GM18520 (cell line): Measurements from ENCODE around the gene CELSR1.

Source experiments
- ATAC-seq: cut with Tn5 transposase; IDR thresholded peaks from one replicate; pipeline ENCODE4 v1.9.1; 2021; ENCODE audit not compliant: unreplicated experiment

CELSR1 gene

DNA sequence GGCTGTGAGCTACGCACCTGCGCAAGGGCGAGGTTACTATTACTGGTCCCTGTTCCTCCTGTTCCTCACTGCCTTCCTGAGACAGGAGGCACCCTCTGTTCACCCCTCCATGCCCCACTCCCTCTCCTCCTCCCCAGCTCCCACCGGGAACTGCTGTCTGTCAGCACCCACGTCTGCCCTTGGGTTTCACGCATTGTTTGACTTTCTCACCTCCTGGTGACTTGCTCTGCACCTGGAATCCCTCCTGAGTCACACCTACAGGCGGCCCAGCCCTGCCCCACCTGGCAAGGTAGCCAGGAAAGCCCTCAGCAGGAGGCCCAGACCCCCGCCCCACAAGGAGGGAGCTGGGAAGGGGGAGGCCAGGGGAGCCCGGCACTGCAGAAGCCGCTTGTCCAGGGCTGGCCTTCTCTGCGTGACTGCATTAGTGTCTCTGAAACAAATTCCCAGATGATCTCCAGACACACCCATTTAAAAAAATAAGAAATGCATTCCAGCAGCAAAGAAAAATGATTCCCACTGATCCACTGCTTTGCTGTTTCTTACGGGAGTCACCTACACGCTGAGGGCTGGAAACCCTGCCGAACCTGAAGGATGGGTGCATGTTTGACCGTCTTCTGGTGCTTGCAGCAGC, 86.4 kb downstream of the CELSR1 start:
- no peak for ATAC-seq

DNA sequence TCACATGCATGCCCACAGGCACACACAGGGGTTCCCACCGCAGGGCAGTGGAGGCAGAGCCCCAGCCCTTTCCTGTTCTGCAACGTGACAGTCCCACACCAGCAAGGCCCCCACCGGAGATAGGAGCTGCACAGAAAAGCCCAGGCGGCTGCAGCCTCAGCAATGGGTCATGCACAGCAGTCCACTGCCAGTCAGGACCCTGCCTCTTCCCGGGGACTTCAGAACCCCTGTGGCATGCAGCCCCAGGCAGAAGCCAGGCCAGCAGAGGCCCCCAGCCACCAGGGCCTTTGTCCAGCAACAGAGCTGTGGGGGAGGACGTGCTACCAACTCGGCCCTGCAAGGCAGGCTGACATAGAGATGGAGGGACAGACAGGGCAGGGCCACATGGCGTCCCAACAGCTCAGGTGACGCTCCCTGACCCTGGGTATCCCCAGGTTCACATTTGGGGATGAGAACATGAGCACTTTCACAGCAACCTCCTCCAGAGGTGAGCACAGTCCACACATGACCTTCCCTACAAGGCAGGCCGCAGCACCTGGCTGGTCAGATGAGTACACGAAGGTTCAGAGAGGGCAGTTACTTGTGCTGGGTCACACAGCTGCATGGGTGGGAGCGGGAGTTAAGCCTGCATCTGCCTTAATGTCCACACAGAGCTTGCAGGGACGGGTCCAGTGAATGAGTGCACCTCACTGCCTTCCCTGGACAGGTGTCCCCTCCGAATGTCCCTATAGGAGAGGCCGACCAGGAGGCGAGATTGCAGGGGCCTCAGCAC, 87.3 kb downstream of the CELSR1 start:
- ATAC-seq = no peak

DNA sequence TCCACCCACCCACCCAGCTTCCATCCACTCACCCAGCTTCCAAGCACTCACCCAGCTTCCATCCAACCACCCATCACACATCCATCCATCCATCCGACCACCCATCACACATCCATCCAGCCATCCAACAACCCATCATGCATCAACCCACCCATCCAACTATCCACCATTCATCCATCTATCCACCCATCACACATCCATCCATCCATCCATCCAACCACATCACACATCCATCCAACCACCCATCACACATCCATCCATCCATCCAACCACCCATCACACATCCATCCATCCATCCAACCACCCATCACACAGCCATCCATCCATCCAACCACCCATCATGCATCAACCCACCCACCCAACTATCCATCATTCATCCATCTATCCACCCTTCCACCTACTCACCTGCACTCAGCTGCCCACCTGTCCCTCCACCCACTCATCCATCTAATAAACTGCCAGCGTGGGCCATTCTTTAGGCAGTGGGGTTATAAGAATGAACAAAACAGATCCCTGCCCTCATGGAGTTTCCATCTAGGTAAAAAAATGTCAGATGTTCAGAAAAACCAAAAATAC, 88.2 kb downstream of the CELSR1 start:
- no peak for ATAC-seq

DNA sequence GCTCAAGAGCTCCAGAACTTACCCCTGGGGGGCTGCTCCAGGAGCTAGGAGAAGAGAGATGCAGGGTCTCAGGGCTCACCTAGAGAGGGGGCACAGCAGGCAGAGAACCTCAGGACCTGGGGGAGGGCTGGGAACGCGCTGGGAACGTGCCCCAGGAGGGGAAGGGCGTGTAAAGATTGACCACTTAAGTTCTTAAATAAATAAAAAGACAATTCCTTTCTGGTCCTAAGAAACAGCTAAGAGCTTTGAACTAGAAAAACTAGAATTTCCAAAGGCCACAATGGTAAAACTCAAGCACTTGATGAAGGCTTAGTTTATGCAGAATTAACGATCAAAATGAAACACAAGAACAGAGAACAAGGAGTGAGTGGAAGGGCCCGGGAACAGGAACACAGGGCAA, 89.1 kb downstream of the CELSR1 start:
- ATAC-seq = no peak

DNA sequence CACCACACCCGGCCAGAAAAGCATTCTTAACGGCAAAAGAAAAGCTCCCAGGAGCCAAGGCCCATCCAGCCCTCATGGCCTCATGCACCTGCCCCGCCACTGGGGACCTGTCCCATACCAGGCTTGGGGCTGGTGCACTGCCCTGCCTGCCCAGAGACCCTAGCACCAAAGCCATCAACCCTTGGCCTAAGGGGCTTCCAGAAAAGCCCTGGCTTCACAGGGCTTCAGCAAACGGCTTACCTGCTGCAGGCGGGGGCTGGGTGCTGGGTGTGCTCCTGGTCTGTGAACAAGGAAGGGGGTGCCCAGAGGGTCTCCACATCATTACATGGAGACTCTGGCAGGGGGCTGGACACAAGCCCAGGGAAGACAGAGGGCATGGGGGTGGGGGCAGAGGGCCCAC, 89.5 kb downstream of the CELSR1 start:
- ATAC-seq = no peak

DNA sequence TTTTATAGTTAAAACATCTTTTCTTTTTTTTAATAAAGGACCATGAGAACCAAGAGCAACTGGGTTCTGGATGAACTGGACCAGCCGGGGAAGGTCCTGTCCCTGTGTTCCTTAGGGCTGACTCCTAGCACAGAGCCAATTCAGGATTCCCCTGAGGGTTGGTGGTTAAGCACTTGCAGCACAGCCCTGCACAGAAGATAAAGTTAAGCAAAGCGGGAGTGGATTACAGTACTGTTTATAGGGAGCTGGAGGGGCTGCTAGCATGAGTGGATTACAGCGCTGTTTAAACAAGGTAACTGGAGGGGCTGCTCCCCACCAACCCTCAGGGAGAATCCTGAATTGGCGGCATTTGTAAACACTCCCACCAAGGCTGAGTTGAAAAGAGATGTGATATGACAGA, 90.6 kb downstream of the CELSR1 start:
- no peak for ATAC-seq

DNA sequence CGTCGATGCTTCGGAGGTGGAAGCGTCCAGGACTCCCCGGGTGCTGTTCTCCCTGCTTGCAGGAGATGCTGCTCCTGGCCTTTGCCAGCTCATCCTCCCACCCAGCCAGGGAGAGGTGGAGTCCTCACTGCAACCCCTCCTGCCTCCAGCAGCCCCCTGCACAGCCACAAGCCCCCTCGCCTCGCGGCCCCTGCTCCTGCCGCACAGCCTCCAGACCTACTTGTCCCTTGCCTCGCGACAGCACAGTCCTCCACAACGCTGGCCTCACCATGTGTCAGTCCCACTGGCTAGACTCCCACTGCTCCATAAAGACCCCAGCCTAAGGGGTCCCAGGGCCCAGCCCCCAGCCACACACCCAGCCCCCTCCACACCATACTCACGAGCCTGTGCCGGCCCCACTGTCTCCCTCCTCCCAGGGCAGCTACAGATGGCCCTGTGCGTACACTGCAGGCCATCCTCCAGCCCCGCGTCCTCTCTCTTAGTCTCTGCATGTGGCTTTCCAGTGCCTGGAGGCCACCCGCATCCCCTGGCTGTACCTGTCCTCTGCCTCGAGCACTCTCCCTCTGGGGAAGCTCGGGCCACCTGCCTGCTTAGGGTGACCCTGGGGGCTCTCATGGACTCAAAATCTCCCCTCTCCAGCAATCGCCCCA, 91.5 kb downstream of the CELSR1 start:
- no peak for ATAC-seq

DNA sequence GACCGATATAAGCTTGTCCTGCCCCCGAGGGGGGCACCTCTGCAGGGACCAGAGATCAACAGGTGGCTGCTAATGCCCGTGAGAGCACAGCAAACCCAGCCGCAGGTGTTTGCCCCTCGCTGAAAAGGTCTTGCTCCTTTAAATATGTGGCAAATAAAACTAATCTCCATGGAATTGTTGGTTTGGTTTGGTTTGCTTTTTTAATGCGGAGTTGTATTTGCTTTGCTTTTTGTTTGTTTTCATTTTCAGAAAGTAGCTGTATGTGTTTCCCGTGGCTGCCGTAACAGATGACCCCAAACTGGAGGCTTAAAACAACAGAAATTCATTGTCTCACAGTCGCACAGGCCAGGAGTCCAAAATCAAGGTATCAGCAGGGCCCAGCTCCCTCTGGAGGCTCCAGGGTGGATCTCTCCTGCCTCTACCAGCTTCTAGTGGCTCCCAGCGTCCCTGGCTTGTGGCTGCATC, 93.0 kb downstream of the CELSR1 start:
- ATAC-seq = no peak

DNA sequence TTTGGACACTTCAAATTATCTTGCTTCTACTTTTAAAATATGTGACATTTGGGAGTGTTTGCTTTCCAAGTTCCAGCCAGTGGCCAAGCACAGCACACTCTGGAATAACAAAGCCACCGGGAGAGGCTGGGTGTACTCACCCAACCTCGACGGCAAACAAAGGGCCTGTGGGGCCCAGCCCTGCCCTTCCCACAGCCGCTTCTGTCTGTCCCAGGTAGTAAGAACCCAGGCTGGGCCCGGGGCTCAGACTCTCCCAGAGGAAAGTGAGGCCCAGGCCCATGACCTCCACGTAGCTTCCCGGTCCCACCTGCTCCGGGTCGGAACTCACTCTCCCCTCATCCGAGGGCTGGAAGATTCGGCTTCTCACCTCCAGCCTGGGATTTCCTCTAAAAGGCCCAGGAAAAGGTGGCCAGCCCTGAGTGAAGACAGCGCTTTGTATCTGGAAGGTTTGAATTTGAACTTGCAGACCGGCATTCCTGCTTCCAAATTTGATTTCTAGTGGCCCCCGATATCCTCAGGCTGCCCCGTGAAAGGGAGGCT, 93.5 kb downstream of the CELSR1 start:
- ATAC-seq = no peak

DNA sequence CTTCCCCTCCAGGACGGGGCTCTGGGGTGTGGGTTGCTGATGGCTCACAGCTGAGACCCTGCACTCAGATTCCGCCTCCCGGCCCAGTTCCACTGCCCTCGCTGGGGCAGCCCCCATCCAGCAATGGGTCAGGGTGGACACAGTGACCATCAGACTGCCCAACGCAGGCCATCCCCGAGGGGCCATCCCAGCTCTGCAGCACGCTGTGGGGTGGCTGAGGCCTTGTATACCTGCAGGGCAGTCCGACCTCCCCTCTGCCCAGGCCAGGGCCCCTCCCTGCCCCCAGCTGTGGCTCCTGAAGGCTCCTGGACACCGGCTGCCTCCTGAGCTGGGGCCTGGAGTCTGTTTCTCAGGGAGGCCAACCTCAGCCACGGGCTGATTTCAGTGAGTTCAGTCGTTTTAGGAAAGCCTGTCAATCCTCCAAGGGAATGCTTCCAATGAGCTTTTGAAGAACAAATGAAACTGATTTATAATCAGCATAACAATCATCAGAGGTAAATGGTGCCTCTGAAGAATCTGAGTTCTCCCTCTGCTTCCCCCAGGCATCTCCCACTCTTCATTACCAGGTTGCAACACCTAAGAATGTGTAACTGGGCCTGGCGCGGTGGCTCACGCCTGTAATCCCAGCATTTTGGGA, 95.1 kb downstream of the CELSR1 start:
- ATAC-seq = no peak

DNA sequence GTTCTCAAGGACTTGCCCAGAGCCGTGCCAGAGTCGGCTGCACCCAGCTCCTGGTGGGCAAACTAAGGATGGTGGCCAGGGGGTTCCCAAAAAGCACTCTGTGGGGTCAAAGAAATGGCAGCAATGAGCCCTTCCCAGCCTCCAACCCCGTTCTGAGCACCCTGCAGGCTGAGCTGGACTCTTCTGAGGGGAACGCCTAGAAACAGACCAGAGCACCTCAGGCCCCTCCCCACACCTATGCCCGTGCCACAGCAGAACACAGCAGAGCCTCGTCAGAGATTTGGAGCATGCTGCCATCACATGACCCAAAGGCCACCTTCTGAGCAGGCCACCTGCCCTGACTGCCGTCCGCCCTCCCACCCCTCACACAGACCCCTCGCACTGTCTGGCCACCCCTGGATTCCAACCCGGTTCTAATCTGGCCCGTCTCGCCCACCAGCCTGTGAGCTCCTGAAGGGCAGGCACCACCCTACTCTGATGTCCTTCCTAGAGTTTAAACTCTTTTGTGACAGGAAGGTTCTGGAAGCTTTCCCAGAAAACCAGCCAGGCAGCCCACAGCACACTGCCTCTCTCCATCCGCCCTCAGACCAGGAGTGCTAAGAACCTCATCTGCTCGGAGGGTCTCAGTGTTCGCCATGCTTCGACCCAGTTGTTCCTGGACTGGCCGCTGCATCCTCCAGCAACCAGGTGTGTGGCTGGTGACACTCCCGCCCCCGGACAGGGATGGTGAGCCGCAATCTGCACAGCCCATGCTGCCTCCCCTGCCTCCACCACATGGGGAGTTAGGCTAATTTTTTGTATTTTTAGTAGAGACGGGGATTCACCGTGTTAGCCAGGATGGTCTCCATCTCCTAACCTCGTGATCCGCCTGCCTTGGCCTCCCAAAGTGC, 97.6 kb downstream of the CELSR1 start:
- ATAC-seq = no peak

DNA sequence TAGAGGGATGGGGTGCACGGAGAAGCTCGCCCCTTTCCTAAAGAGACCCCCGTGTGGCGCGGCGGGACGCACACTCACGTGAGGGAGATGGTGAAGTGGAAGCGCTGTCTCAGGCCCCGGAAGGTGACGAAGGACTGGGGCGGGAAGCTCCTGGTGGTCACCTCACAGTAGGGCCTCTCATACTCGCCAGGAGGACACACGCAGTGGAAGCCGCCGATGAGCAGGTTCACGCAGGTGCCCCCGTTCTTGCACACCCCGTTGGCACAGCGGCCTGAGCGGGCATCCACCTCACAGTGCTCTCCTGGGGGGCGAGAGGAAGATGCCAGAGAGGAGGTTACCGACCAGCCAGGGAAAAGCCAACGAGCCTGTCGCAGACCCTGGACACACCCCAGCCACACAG, 98.3 kb downstream of the CELSR1 start:
- no peak for ATAC-seq

DNA sequence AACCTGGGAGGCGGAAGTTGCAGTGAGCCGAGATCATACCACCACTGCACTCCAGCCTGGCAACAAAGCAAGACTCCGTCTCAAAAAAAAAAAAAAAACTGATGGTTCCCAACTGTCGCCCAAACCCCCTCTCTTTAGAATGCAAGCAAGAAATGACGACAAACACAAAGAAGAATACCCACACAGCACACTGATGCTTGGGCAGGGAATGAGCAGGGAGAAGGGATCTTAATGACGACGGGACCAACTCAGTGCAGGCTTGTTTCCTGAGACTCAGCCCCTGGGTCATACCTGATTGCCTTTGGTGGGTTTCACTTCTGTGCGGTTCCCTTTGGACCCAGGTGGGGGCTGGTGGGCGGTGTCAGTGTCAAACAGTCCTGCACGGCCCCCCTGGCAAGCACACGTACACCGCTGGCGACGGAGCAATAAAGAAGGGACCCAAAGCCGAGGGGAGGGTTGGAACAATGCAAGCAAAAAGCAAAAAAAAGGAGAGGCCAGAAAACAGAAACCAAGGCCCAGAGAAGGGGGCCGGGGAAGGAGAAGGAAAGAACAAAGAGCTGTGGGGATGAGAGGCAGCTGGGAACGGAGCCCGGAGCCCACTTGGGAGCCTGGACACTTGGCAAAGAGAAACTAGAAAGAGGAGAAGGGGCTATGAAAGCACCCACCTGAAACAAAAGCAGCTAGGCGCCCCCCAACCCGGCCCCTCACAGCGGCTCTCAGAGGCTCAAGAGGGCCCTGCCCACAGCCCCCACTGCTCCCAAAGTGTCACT, 99.6 kb downstream of the CELSR1 start:
- no peak for ATAC-seq

DNA sequence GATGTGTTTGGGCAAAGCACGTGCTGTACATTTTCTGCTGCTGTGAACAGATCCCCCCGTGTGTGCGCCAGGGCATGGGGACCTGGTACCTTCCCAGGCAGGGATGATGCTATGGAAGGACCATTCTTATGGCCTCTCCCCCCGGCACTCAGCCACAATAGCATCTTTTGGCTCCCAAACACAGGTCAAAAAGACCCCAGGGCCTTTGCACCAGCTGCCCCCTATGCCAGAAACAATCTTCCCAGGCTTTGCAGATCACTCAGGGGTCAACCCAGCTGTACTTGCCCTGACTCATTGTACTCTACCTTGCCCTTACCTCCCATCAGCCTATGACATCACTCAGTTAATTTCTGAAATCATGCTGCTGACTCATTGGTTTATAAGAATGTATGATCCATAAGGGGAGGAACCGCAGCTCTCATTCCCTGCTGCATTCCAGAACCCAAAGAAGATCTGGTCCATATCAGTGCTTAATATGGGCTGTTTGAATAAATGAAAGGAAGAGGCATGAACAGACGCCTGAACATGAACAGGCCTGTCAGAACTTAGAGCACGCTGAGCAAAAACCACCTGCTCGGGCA, 100.7 kb downstream of the CELSR1 start:
- no peak for ATAC-seq

DNA sequence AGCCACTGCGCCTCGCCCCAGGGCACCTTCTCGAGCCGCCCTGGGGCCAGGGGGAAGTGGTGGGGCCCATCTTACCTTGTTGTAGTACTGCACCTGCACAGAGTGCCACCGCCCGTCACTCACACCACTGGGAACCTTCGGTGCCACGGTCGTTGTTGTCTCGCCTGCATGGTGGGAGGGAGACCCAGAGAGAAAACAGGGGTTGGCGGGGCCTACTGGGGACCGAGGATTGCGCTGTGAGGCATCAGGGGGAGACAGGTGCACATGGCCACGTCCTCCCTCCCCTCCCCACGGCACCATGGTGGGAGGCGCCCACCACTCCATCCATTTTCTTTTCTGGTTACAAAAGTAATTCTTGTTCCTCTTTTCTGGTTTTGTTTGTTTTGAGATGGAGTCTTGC, 104.1 kb downstream of the CELSR1 start:
- no peak for ATAC-seq

DNA sequence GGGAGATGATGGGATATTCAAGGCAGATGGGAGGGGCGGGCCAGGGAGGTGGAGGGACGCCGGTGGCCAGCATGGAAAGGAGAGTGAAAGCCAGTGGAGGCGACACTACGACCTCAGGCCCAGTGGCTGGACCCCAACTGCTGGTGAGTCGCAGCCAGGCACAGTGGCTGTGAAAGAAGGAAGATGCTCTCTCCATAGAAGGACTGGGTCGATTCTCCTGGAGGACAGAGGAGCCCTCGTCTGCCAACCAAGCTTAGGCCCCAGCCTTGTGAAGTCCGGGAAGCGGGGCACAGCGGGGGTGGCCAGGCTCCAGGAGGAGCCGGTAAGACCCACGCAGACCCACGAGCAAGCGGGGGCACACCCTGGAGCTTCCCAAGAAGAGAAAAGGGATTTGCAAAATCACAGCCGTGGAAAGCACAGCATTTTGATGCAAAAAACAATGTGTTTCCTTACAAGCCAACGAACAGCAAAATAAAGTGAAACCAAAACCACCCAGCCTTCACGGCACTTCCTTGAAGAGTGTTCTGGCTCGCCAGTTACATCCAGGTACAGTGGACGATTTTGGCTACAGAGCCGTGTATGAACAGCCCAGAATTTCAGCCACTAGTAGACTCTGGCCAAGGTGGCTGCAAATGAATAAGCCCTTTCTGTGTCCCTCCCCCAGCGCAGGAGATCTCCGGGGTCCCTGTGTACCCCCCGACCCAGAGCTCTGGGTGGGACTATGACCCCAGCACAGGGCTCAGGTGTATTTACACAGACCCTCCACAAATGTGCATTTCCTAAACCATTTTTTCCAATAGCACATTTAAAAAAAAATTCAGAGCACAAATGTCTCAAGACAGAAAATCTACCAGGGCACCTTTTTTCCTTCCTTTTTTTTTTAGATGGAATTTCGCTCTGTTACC, 105.0 kb downstream of the CELSR1 start:
- no peak for ATAC-seq

DNA sequence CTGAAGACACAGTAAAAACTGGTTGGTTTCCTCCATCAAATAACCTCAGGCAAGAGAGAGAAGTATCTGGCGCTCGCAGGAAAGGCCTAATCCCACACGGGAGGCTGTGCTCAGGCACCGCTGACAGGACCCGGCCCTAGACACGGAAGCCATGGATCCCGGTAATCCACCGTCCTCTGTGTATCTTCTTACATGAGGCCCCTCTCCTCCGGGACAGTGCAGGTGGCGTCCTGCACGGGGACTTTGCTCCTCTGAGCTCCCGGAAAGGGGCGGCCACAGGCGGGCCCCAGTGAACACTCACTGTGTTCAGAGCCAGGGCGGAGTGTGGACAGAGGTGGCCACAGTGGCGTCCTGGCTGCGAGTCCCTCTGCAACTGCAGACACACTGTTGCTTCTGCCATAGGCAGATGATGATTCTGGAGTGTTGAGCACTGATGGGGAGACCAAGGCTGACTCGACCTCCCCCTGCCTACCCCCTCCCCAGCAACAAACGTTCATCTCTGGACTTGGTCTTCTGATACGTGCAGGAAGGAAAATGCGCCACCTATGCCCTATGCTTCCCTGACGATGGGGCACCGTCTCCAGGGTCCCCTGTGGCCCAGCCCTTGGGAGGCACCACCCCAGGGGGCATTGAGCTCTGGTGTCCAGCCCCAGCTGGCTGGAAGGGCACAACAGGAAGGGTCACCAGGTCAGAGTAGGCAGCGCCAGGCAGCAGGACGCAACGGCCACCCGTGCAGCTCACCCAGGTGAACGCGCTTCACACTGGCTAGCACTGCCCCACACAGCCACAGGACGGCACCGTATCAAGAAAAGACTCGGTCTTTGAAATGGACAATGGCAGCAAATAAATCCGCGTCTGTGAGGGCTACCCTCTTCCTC, 106.2 kb downstream of the CELSR1 start:
- no peak for ATAC-seq
